HG03025 (cell line): ENCODE measurements around the gene BRICD5.

Source experiments
- ATAC-seq: cut with Tn5 transposase; IDR thresholded peaks from one replicate; pipeline ENCODE4 v1.9.1; 2021; ENCODE audit warnings: mild to moderate bottlenecking, moderate library complexity; ENCODE audit not compliant: unreplicated experiment, low FRiP score

Gene BRICD5

GRCh38 chr16:2238150-2238837 lies 27.6 kb upstream of the BRICD5 start:
- ATAC-seq: no peak

GRCh38 chr16:2237493-2238149 lies 27.0 kb upstream of the BRICD5 start:
- no peak for ATAC-seq

DNA sequence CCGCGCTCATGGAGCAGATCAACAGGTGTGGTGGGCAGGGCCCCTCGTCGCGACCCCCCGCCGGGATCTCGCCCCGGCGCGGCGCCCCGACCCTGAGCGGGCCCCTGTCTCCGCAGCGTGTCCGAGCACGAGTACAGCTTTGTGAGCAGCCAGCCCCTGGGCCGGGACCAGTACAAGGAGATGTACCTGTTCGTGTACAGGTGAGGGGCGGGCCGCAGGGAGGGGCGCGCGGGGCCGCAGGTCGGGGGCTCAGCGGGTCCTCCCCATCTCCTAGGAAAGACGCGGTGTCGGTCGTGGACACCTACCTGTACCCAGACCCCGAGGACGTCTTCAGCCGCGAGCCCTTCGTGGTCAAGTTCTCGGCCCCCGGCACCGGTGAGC lies 26.4 kb upstream of the BRICD5 start:
- ATAC-seq: no peak

GRCh38 chr16:2236337-2237101 lies 25.9 kb upstream of the BRICD5 start, which contains the start of gene DNASE1L2:
Gene DNASE1L2 (plus strand): TSS chr16:2236444. CDS start chr16:2236817, 373 bp downstream.
- ATAC-seq: no peak

GRCh38 chr16:2235695-2236336 lies 25.2 kb upstream of the BRICD5 start:
- no peak for ATAC-seq

- no peak for ATAC-seq
Measured at GRCh38 chr16:2235234-2235651, 24.6 kb upstream of the BRICD5 start.

DNA sequence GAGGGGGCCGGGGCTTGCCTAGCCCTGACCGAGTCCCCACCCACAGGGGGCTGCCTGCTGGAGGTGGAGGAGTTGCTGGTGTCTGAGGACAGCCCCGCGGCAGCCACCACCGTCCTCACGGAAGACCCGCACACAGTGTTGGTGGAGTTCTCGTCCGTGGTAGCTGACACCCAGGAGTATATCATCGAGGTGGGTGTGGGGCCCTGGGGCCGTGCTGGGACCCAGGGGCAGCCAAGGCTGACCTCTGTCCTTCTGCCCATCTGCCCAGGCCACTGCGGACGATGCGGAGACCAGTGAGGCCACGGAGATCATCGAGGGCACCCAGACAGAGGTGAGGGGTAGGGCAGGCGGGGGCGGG lies 24.1 kb upstream of the BRICD5 start:
- ATAC-seq: no peak

GRCh38 chr16:2233872-2234812 lies 23.5 kb upstream of the BRICD5 start:
- ATAC-seq: no peak

GRCh38 chr16:2233046-2233775 lies 22.5 kb upstream of the BRICD5 start:
- ATAC-seq: no peak

DNA sequence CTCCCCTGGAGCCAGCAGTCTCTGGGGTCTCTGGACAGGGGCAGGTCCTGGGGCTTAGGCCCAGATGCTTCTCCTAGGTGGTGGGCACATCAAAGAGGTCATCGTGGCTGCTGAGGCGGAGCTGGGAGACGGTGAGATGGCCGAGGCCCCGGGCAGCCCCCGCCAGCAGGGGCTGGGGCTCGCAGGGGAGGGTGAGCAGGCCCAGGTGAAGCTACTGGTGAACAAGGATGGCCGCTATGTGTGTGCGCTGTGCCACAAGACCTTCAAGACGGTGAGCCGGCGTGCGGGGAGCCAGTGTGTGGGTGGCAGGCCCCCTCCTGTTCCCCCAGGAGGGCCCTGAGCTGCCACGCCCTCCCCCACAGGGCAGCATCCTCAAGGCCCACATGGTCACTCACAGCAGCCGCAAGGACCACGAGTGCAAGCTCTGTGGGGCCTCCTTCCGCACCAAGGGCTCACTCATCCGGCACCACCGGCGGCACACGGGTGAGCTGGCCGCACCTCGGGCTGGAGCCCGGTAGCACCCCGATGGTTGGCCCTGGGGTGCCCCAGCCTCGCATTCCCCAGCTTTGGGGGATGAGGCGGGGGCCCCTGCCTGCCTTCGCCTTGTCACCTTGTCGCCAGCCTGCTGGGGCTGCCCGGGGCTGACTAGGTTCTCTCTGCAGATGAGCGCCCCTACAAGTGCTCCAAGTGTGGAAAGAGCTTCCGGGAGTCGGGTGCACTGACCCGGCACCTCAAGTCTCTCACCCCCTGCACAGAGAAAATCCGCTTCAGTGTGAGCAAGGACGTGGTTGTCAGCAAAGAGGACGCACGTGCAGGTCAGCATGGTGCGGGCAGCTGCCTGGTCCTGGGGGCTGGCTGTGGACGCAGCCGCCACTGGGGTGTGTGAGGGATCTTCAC lies 21.7 kb upstream of the BRICD5 start:
- no peak for ATAC-seq

- no peak for ATAC-seq
Measured at GRCh38 chr16:2231016-2231931, 20.6 kb upstream of the BRICD5 start.

DNA sequence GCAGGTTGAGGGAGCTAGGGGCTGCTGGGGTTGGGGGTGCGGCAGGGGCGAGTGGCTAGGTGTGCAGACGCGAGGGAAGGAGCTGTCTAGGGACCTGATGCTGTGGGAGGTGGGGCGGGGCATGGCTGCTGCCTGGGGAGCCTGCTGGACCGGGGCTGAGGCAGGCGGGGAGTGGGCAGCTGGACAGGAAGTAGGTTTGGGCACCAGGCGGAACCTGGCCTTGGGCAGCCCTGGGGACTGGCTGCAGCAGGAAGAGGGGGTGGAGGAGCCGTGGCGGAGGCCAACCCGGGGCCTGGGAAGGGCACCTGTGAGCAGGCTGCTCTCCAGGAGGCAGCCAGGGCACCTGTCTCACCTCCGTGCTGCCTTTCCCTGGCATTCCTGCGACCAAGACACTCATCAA lies 19.7 kb upstream of the BRICD5 start:
- ATAC-seq: no peak

- no peak for ATAC-seq
Measured at GRCh38 chr16:2229632-2230250, 19.1 kb upstream of the BRICD5 start.

- no peak for ATAC-seq
Measured at GRCh38 chr16:2229091-2229490, 18.4 kb upstream of the BRICD5 start.

- ATAC-seq: no peak
Measured at GRCh38 chr16:2228161-2228824, 17.6 kb upstream of the BRICD5 start.

DNA sequence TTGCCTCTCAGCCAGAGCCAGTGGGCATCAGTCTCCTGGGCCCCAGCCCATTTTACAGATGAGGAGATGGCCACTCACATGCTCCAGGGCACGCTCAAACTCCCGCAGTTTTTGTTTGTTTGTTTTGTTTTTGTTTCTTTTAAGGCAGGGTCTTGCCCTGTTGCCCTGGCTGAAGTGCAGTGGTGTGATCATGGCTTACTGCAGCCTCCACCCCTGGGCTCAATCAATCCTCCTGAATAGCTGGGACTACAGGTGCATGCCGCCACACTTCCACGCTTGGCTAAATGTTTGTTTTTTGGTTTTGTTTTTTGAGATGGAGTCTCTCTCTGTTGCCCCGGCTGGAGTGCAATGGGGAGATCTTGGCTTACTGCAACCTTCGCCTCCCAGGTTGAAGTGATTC lies 16.3 kb upstream of the BRICD5 start:
- ATAC-seq: no peak
